Measurements from ENCODE around the gene PTPN23.

- TF ChIP-seq TAF1 (IDR thresholded peaks at IDR 0.05; ENCODE audit: control insufficient read depth, extremely low read depth, insufficient read depth, low read length, severe bottlenecking) = no peak
- TF ChIP-seq, protein P1, sequence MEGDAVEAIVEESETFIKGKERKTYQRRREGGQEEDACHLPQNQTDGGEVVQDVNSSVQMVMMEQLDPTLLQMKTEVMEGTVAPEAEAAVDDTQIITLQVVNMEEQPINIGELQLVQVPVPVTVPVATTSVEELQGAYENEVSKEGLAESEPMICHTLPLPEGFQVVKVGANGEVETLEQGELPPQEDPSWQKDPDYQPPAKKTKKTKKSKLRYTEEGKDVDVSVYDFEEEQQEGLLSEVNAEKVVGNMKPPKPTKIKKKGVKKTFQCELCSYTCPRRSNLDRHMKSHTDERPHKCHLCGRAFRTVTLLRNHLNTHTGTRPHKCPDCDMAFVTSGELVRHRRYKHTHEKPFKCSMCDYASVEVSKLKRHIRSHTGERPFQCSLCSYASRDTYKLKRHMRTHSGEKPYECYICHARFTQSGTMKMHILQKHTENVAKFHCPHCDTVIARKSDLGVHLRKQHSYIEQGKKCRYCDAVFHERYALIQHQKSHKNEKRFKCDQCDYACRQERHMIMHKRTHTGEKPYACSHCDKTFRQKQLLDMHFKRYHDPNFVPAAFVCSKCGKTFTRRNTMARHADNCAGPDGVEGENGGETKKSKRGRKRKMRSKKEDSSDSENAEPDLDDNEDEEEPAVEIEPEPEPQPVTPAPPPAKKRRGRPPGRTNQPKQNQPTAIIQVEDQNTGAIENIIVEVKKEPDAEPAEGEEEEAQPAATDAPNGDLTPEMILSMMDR (IDR thresholded peaks at IDR 0.05 in 2 of 3, conservative IDR thresholded peaks at IDR 0.05 in 1 of 3; ENCODE audit: insufficient read depth in 2 of 3, low read depth in 1 of 3, low read length in 3 of 3) = no peak
- TF ChIP-seq, protein P2, sequence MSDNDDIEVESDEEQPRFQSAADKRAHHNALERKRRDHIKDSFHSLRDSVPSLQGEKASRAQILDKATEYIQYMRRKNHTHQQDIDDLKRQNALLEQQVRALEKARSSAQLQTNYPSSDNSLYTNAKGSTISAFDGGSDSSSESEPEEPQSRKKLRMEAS (CRISPR knock-in tag; IDR thresholded peaks at IDR 0.05) = no peak
- TF ChIP-seq ATF2 (CRISPR knock-in tag; IDR thresholded peaks at IDR 0.05) = no peak
- no peak for TF ChIP-seq RFX5 (IDR thresholded peaks at IDR 0.05; ENCODE audit: low read depth, low read length)
- TF ChIP-seq ELF2 (CRISPR knock-in tag; IDR thresholded peaks at IDR 0.05) = no peak
- no peak for TF ChIP-seq ZNF384 (IDR thresholded peaks at IDR 0.05; ENCODE audit: low read depth, low read length)
- no peak for TF ChIP-seq POLR2AphosphoS5 (IDR thresholded peaks at IDR 0.05; ENCODE audit: control insufficient read depth, insufficient read depth, low read depth, low read length)
- TF ChIP-seq ZNF311 (CRISPR knock-in tag; IDR thresholded peaks at IDR 0.05) = no peak
Observed at GRCh38 chr3:47356201-47356600, 24.6 kb upstream of the PTPN23 start.
